Gastroesophageal sphincter (tissue), 3 donors: ENCODE data around the gene DKK3.

ENCODE experiments used
- CTCF ChIP-seq, 4 experiments: fragments of 200-600 bp in 2 of 4; fragments of 450-650 bp in 2 of 4; sonication (generic) in 1 of 4; IDR thresholded peaks; one replicate each; pipeline ENCODE4 v1.5.1; 2017 to 2019; ENCODE audit warnings: antibody characterized with exemption in 4 of 4, mild to moderate bottlenecking in 2 of 4, moderate library complexity in 2 of 4
- POLR2A ChIP-seq, 2 donors: fragments of 450-650 bp; IDR thresholded peaks; one replicate each; pipeline ENCODE4 v1.6.1; 2017; ENCODE audit warnings: antibody characterized with exemption in 2 of 2, mild to moderate bottlenecking in 2 of 2, moderate library complexity in 1 of 2
- POLR2AphosphoS5 ChIP-seq: sonication (generic); formaldehyde crosslinking; IDR thresholded peaks from one replicate; pipeline ENCODE4 v1.6.1; 2017; ENCODE audit warnings: antibody characterized with exemption

- TF ChIP-seq CTCF (IDR thresholded peaks at IDR 0.05) (no peak), POLR2A (IDR thresholded peaks at IDR 0.05) (no peak), POLR2AphosphoS5 (no peak)
Observed at GRCh38 chr11:11992257-11993212, 15.9 kb downstream of the DKK3 start.
